OCI-LY1 (cell line): ENCODE measurements around the gene SCAP.

Experiments used
- H2AFZ ChIP-seq: fragments of 200-600 bp; sonication (generic), shearing (Covaris generic); 2 replicates; pipeline ENCODE4 v1.6.0; 2014; ENCODE audit warnings: antibody characterized with exemption, mild to moderate bottlenecking, low read length
- H3F3A ChIP-seq: fragments of 200-600 bp; sonication (generic), shearing (Covaris generic); 2 replicates; pipeline ENCODE4 v1.6.0; 2014; ENCODE audit warnings: mild to moderate bottlenecking, antibody characterized with exemption, low read length, moderate library complexity; ENCODE audit not compliant: insufficient read depth
- H3K27ac ChIP-seq: fragments of 200-600 bp; sonication (generic); 2 replicates; pipeline ENCODE4 v1.5.1; 2014; ENCODE audit warnings: low read length, mixed run types, mild to moderate bottlenecking, low read depth; ENCODE audit not compliant: poor library complexity, severe bottlenecking
- H3K27me3 ChIP-seq: fragments of 200-600 bp; sonication (generic); 2 replicates; pipeline ENCODE4 v1.6.0; 2014; ENCODE audit warnings: antibody characterized with exemption, mild to moderate bottlenecking, low read length, moderate library complexity; ENCODE audit not compliant: insufficient read depth
- H3K36me3 ChIP-seq: fragments of 200-600 bp; sonication (generic); 2 replicates; pipeline ENCODE4 v1.6.1; 2014; ENCODE audit warnings: mild to moderate bottlenecking, antibody characterized with exemption, low read length, moderate library complexity, mixed read lengths; ENCODE audit not compliant: insufficient read depth
- H3K4me1 ChIP-seq: fragments of 200-600 bp; sonication (generic); 2 replicates; pipeline ENCODE4 v1.5.1; 2014; ENCODE audit warnings: mild to moderate bottlenecking, low read length, moderate library complexity; ENCODE audit not compliant: insufficient read depth, severe bottlenecking
- H3K4me2 ChIP-seq: fragments of 200-600 bp; sonication (generic), shearing (Covaris generic); 2 replicates; pipeline ENCODE4 v1.6.1; 2014; ENCODE audit warnings: low read length
- H3K4me3 ChIP-seq: fragments of 200-600 bp; sonication (generic); 2 replicates; pipeline ENCODE4 v1.5.1; 2014; ENCODE audit warnings: low read length, low read depth, mild to moderate bottlenecking, mixed read lengths; ENCODE audit not compliant: poor library complexity, severe bottlenecking
- H3K79me2 ChIP-seq: fragments of 200-600 bp; shearing (Covaris generic); 2 replicates; pipeline ENCODE4 v1.6.1; 2016; ENCODE audit warnings: mixed run types, low read length, mixed read lengths; ENCODE audit not compliant: insufficient read depth
- H3K9ac ChIP-seq: fragments of 200-600 bp; sonication (generic), shearing (Covaris generic); 2 replicates; pipeline ENCODE4 v1.6.1; 2014; ENCODE audit warnings: mild to moderate bottlenecking, low read length, mixed read lengths
- H3K9me2 ChIP-seq: fragments of 200-600 bp; sonication (generic), shearing (Covaris generic); 2 replicates; pipeline ENCODE4 v1.6.1; 2014; ENCODE audit warnings: low read depth, mild to moderate bottlenecking, low read length, mixed read lengths
- H3K9me3 ChIP-seq: fragments of 200-600 bp; shearing (Covaris generic); 2 replicates; pipeline ENCODE4 v1.6.1; 2014; ENCODE audit warnings: low read length, mixed read lengths
- H4K20me1 ChIP-seq: fragments of 200-600 bp; sonication (generic), shearing (Covaris generic); 2 replicates; pipeline ENCODE4 v1.6.0; 2016; ENCODE audit warnings: mild to moderate bottlenecking, low read length; ENCODE audit not compliant: insufficient read depth
- EZH2 ChIP-seq: fragments of 200-600 bp; sonication (generic), shearing (Covaris generic); IDR thresholded peaks from 2 replicates; pipeline ENCODE4 v1.8.0; 2017; ENCODE audit warnings: borderline replicate concordance, mixed run types, mild to moderate bottlenecking, antibody characterized with exemption, low read length, moderate library complexity, mixed read lengths
- TF ChIP-seq, protein P1 (sequence below): fragments of 200-600 bp; sonication (generic), shearing (Covaris generic); IDR thresholded peaks from 2 replicates; pipeline ENCODE4 v1.5.1; 2017; ENCODE audit warnings: mild to moderate bottlenecking, antibody characterized with exemption, low read length, moderate library complexity, mixed read lengths

SCAP gene

DNA sequence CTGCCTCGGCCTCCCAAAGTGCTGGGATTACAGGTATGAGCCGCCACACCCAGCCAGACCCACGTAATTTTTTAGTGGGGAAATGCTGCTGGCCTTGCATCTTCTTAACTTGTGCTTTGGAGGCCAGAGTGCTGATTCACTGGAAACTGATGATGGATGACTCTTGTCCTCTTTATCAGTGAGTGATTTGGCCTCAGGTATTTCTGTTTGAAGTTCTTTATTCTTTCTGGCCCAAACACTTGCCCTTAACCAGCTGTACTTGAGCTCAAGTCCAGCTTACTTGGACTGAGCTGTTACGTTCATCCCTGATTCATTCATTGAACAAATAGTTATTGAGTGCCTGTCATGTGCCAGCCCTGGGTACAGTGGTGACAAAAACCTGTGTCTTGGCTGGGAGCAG is 90.7 kb downstream of the SCAP start:
- Histone ChIP-seq H3K9ac (no peak overlapping the region), H3K79me2 (peaks cover 37% of the 10 kb centered on the region), H3K4me3 (no peak overlapping the region), H2AFZ (no peak overlapping the region), H3K27ac (no peak overlapping the region), H3K9me2 (no peaks in the 10 kb centered on the region), H3K9me3 (no peaks in the 10 kb centered on the region), H3K4me2 (no peak overlapping the region), H3K4me1 (peaks cover 11% of the 10 kb centered on the region), H3F3A (no peaks in the 10 kb centered on the region), H3K36me3 (peaks cover 8% of the 10 kb centered on the region; the same call in 1 of the 2 replicates), H4K20me1 (no peaks in the 10 kb centered on the region), H3K27me3 (no peaks in the 10 kb centered on the region)
- TF ChIP-seq, protein P1, sequence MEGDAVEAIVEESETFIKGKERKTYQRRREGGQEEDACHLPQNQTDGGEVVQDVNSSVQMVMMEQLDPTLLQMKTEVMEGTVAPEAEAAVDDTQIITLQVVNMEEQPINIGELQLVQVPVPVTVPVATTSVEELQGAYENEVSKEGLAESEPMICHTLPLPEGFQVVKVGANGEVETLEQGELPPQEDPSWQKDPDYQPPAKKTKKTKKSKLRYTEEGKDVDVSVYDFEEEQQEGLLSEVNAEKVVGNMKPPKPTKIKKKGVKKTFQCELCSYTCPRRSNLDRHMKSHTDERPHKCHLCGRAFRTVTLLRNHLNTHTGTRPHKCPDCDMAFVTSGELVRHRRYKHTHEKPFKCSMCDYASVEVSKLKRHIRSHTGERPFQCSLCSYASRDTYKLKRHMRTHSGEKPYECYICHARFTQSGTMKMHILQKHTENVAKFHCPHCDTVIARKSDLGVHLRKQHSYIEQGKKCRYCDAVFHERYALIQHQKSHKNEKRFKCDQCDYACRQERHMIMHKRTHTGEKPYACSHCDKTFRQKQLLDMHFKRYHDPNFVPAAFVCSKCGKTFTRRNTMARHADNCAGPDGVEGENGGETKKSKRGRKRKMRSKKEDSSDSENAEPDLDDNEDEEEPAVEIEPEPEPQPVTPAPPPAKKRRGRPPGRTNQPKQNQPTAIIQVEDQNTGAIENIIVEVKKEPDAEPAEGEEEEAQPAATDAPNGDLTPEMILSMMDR: no peak
- TF ChIP-seq EZH2: no peak

DNA sequence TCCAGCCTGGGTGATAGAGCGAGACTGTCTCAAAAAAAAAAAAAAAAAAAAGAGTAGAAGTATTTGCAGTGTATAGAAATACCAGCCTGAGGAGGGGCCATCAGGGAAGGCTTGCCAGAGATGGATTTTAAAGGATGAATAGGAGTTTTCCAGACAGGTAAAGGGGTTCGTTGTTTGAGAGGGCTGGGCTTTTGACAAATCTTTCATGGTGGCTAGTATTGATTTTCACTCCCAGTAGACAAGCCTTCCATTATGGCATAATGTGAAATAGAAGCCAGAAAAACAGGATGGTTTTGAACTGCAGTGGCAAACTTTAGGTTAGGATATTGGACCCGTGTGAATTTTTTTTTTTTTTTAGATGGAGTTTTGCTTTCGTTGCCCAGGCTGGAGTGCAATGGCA is 91.3 kb downstream of the SCAP start:
- Histone ChIP-seq H4K20me1 (no peaks in the 10 kb centered on the region), H3K9ac (no peak overlapping the region), H3K9me3 (no peaks in the 10 kb centered on the region), H3K36me3 (peaks cover 8% of the 10 kb centered on the region; the same call in 1 of the 2 replicates), H3K4me3 (no peak overlapping the region), H3K4me2 (no peak overlapping the region), H3K9me2 (no peaks in the 10 kb centered on the region), H3K4me1 (peaks cover 17% of the 10 kb centered on the region), H3K79me2 (peaks cover 37% of the 10 kb centered on the region), H3K27ac (no peak overlapping the region), H3K27me3 (no peaks in the 10 kb centered on the region), H3F3A (no peaks in the 10 kb centered on the region), H2AFZ (no peak overlapping the region)
- no peak for TF ChIP-seq EZH2
- TF ChIP-seq, protein P1: no peak

DNA sequence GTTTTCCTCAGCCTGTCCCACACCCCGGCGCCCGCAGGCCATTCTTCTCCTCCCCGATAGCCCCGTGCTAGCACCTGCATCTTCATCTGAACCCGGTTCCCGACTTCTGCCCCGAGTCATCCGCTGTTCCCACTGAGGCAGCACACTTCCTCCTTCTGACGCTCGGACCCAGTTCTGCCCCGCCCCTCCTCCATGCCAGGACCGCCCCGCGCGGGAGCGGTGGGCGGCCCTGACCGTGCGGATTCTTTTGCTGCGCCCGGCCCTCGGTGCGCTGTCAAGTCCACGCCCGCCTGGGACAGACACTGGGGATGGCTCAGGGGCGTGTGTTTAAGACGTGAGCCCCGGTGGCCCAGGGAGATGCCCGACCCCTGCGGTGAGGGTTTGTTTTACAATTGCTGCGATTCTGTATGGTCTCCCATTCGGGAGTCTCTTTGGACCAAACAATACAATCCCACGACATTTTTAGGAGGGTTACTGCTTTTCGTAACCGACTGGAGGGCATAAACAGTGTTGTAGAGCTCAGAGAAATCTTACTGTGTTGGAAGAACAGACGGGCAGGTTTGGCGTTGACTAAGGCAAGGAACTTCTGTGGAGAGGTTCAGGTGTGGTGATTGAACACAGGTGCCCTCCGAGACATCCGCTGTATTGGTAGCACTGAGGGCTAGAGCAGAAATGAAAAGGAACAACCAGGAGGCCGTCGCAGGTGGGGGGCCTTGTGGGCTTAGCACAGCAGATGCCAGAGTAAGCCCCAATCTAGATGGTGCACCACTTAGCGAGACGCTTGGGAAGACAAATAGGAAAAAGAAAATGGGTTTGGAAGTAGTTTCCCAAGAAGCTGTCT is 94.2 kb downstream of the SCAP start:
- H3F3A ChIP-seq: no peaks in the 10 kb centered on the region
- H3K36me3 ChIP-seq: no peaks in the 10 kb centered on the region
- peaks cover 19% of the 10 kb centered on the region for H3K4me1 ChIP-seq
- H3K9ac ChIP-seq: peak overlapping the region; percentile 79
- peak overlapping the region; percentile 79 for H3K4me3 ChIP-seq
- H4K20me1 ChIP-seq: no peaks in the 10 kb centered on the region
- no peaks in the 10 kb centered on the region for H3K9me3 ChIP-seq
- no peaks in the 10 kb centered on the region for H3K27me3 ChIP-seq
- no peak overlapping the region for H2AFZ ChIP-seq
- H3K27ac ChIP-seq: peak overlapping the region; percentile 27
- H3K4me2 ChIP-seq: peak overlapping the region; percentile 90
- no peak for TF ChIP-seq EZH2
- TF ChIP-seq, protein P1: no peak
- H3K9me2 ChIP-seq: no peaks in the 10 kb centered on the region
- H3K79me2 ChIP-seq: peaks cover 32% of the 10 kb centered on the region
